Trophoblast cell (in vitro differentiated cells and primary cell): ENCODE measurements around the gene LRMDA.
A peak's percentile ranks its signal among the peaks of the same experiment; 100 is the strongest.

Source experiments
- DNase-seq, 2 donors: peaks; one replicate each; pipeline ENCODE4 v3.0.0-alpha.2; 2016
- H2AFZ ChIP-seq: 2 replicates; pipeline ENCODE4 v1.6.1; 2013; ENCODE audit warnings: low read length, moderate library complexity, mild to moderate bottlenecking; ENCODE audit not compliant: insufficient read depth, poor library complexity
- H2AK5ac ChIP-seq: 2 replicates; pipeline ENCODE4 v1.6.1; 2013; ENCODE audit warnings: mild to moderate bottlenecking, low read length
- H2BK120ac ChIP-seq: 2 replicates; pipeline ENCODE4 v1.6.1; 2013; ENCODE audit warnings: low read length, mild to moderate bottlenecking, moderate library complexity; ENCODE audit not compliant: insufficient read depth, poor library complexity
- H2BK12ac ChIP-seq: 2 replicates; pipeline ENCODE4 v1.6.1; 2013; ENCODE audit warnings: mild to moderate bottlenecking, low read length, moderate library complexity
- H2BK5ac ChIP-seq: 2 replicates; pipeline ENCODE4 v1.6.1; 2013; ENCODE audit warnings: low read length, low read depth, moderate library complexity, mild to moderate bottlenecking; ENCODE audit not compliant: poor library complexity
- H3K14ac ChIP-seq: 2 replicates; pipeline ENCODE4 v1.6.1; 2013; ENCODE audit warnings: mild to moderate bottlenecking, low read length
- H3K18ac ChIP-seq: 2 replicates; pipeline ENCODE4 v1.6.1; 2013; ENCODE audit warnings: mild to moderate bottlenecking, low read length
- H3K23ac ChIP-seq: 2 replicates; pipeline ENCODE4 v1.6.1; 2013; ENCODE audit warnings: low read length
- H3K27ac ChIP-seq: 2 replicates; pipeline ENCODE4 v1.5.1; 2013; ENCODE audit warnings: low read depth, mild to moderate bottlenecking, inconsistent platforms, low read length, moderate library complexity
- H3K27me3 ChIP-seq: 2 replicates; pipeline ENCODE4 v1.6.1; 2013; ENCODE audit warnings: inconsistent platforms, mild to moderate bottlenecking, low read length, moderate library complexity; ENCODE audit not compliant: insufficient read depth
- H3K36me3 ChIP-seq, 2 experiments: 1 replicate in 1 of 2; 2 replicates in 1 of 2; pipeline ENCODE4 v1.6.1; 2013; ENCODE audit warnings: low read length in 2 of 2, mild to moderate bottlenecking in 2 of 2, moderate library complexity in 1 of 2; ENCODE audit not compliant: insufficient read depth in 2 of 2, control insufficient read depth in 1 of 2
- H3K4ac ChIP-seq: 2 replicates; pipeline ENCODE4 v1.6.1; 2013; ENCODE audit warnings: low read depth, mild to moderate bottlenecking, low read length, moderate library complexity
- H3K4me1 ChIP-seq, 2 experiments: 1 replicate in 1 of 2; 2 replicates in 1 of 2; pipeline ENCODE4 v1.6.1; 2013; ENCODE audit warnings: low read length in 2 of 2, mild to moderate bottlenecking in 2 of 2, moderate library complexity in 1 of 2; ENCODE audit not compliant: insufficient read depth in 2 of 2, control insufficient read depth in 1 of 2
- H3K4me2 ChIP-seq: 2 replicates; pipeline ENCODE4 v1.6.1; 2013; ENCODE audit warnings: inconsistent platforms, mild to moderate bottlenecking, low read length, moderate library complexity
- H3K4me3 ChIP-seq: 2 replicates; pipeline ENCODE4 v1.5.1; 2013; ENCODE audit warnings: mild to moderate bottlenecking, low read depth, low read length, inconsistent platforms
- H3K79me1 ChIP-seq: one replicate; pipeline ENCODE4 v1.6.1; 2013; ENCODE audit warnings: low read length
- H3K79me2 ChIP-seq: 2 replicates; pipeline ENCODE4 v1.6.1; 2013; ENCODE audit warnings: low read length, mild to moderate bottlenecking; ENCODE audit not compliant: control insufficient read depth, insufficient read depth, poor library complexity
- H3K9ac ChIP-seq: 2 replicates; pipeline ENCODE4 v1.6.1; 2013; ENCODE audit warnings: mild to moderate bottlenecking, low read length
- H3K9me3 ChIP-seq: 2 replicates; pipeline ENCODE4 v1.6.1; 2013; ENCODE audit warnings: low read depth, mild to moderate bottlenecking, control low read depth, inconsistent platforms, low read length; ENCODE audit not compliant: insufficient read depth
- H4K12ac ChIP-seq: 2 replicates; pipeline ENCODE4 v1.6.1; 2013; ENCODE audit warnings: low read depth, mild to moderate bottlenecking, low read length, moderate library complexity
- H4K8ac ChIP-seq: 2 replicates; pipeline ENCODE4 v1.6.1; 2013; ENCODE audit warnings: low read depth, mild to moderate bottlenecking, low read length, moderate library complexity
- H4K91ac ChIP-seq: one replicate; pipeline ENCODE4 v1.6.1; 2013; ENCODE audit warnings: low read depth, mild to moderate bottlenecking, low read length, moderate library complexity
- WGBS: extraction: QIAGEN DNeasy Blood & Tissue Kit; methylation state at CpG from one replicate; pipeline ENCODE4 v1.1.7; 2013; ENCODE audit warnings: missing lambda C conversion rate; ENCODE audit not compliant: insufficient read length, insufficient coverage; ENCODE audit errors: extremely low coverage; 5-methylcytosine and 5-hydroxymethylcytosine counted together

The LRMDA gene

GRCh38 chr10:76179806-76180205, 748.4 kb downstream of the LRMDA start:
- no peaks in the 10 kb centered on the region for H3K36me3 ChIP-seq
- H3K27ac ChIP-seq = no peak overlapping the region
- no peaks in the 10 kb centered on the region for H3K79me2 ChIP-seq
- peaks cover 2% of the 10 kb centered on the region for H3K9me3 ChIP-seq
- H3K4me2 ChIP-seq = no peak overlapping the region
- no peak overlapping the region for H4K12ac ChIP-seq
- H2AK5ac ChIP-seq = no peak overlapping the region
- no peak overlapping the region for H3K4ac ChIP-seq
- no CpG with 5 or more reads among the region's 5 CpGs for WGBS
- H3K14ac ChIP-seq = no peak overlapping the region
- no peaks in the 10 kb centered on the region for H3K79me1 ChIP-seq
- H3K27me3 ChIP-seq = no peaks in the 10 kb centered on the region
- H2BK12ac ChIP-seq = no peak overlapping the region
- H4K91ac ChIP-seq = no peak overlapping the region
- H3K18ac ChIP-seq = no peak overlapping the region
- H4K8ac ChIP-seq = no peak overlapping the region
- DNase-seq = no peak
- H3K4me1 ChIP-seq = peaks cover 5 to 8% of the 10 kb centered on the region in 2 experiments
- H3K9ac ChIP-seq = no peak overlapping the region
- H3K23ac ChIP-seq = no peak overlapping the region
- H3K4me3 ChIP-seq = no peak overlapping the region
- no peak overlapping the region for H2BK5ac ChIP-seq
- no peak overlapping the region for H2BK120ac ChIP-seq
- no peak overlapping the region for H2AFZ ChIP-seq

DNA sequence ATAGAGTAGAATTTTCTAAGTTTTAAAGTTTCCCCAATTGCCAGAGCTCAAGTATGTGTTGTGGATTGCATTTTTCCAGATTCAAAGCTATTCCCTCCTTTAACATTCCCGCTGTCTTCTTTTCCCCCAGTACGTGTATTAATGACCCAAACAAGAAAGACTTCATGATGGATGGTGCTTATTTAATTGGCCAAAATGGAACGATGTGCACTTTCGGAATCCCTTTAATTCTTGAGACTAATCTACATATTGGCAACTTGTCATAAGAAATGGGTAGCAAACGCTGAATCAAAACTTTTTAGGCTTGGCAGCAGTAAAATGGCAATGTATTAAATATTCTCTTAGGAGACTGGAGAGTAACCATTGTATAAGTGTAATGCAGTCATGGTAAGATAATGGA, 753.2 kb downstream of the LRMDA start:
- H3K14ac ChIP-seq = no peak overlapping the region
- WGBS = no CpG with 5 or more reads among the region's 5 CpGs

DNA sequence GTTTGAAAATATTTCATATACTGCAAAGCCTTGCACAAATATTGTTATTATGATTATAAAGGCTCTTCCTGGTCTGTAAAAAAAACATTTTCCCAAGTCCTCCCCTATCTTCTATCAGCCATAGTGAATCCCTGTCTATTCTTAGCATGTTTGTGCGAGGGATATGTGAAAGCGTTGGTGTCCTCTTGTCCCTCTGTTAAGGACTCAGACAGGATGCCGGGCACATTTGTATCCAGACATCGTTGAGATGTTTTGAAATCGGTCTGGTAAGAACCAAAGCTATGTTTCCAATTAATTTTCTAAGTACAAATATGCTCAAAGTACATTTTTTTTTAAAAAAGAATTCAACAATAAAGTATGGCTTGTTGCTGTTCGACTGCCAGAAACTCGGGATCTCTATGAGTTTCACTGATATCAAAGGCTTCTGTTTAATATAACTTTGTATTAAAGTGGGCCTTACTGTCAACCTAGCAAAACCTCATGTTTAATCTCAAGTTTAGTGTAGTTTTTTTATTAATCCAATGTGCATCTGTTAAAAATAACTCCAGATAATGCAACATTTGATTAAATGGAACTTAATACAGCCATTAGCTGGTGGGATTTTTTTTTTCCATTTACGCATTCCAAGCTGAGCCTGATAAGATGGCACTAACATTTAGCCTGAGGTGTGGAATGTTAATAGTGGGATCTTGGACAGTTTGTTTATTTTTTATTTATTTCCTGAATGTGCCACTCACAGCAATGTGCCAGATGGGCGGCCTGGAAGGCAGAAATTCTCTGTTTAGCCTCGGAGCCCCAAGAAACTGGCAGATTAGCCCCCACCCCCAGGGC, 754.3 kb downstream of the LRMDA start:
- no peak overlapping the region for H3K14ac ChIP-seq
- H2BK120ac ChIP-seq = no peak overlapping the region
- no peaks in the 10 kb centered on the region for H3K79me1 ChIP-seq
- no peak overlapping the region for H3K4me2 ChIP-seq
- no peak overlapping the region for H3K23ac ChIP-seq
- H2AK5ac ChIP-seq = no peak overlapping the region
- no peak overlapping the region for H2BK12ac ChIP-seq
- no peak for DNase-seq
- peaks cover 2% of the 10 kb centered on the region for H3K9me3 ChIP-seq
- H2BK5ac ChIP-seq = no peak overlapping the region
- H3K4me3 ChIP-seq = no peak overlapping the region
- no peak overlapping the region for H3K27ac ChIP-seq
- no peak overlapping the region for H4K8ac ChIP-seq
- no peak overlapping the region for H2AFZ ChIP-seq
- H3K18ac ChIP-seq = no peak overlapping the region
- H3K4ac ChIP-seq = no peak overlapping the region
- no peak overlapping the region for H4K12ac ChIP-seq
- H3K9ac ChIP-seq = no peak overlapping the region
- H3K36me3 ChIP-seq = peaks cover 0 to 2% of the 10 kb centered on the region in 2 experiments
- no peak overlapping the region for H4K91ac ChIP-seq
- no peaks in the 10 kb centered on the region for H3K79me2 ChIP-seq
- no CpG with 5 or more reads among the region's 10 CpGs for WGBS
- peaks cover 0 to 6% of the 10 kb centered on the region in 2 experiments for H3K4me1 ChIP-seq
- no peaks in the 10 kb centered on the region for H3K27me3 ChIP-seq

More for the DNA sequence above, 753.2 kb downstream of the LRMDA start:
- Histone ChIP-seq H3K18ac (no peak overlapping the region), H3K27me3 (no peaks in the 10 kb centered on the region), H4K12ac (no peak overlapping the region), H3K4me2 (no peak overlapping the region), H2BK120ac (no peak overlapping the region), H2AK5ac (no peak overlapping the region), H4K91ac (no peak overlapping the region), H3K23ac (no peak overlapping the region), H4K8ac (no peak overlapping the region), H3K36me3 (peaks cover 0 to 2% of the 10 kb centered on the region in 2 experiments), H3K79me2 (no peaks in the 10 kb centered on the region), H3K27ac (no peak overlapping the region), H3K4me1 (no peaks in the 10 kb centered on the region), H3K9me3 (peaks cover 2% of the 10 kb centered on the region), H2BK5ac (no peak overlapping the region), H3K79me1 (no peaks in the 10 kb centered on the region), H2AFZ (no peak overlapping the region), H3K4me3 (no peak overlapping the region), H3K4ac (no peak overlapping the region), H2BK12ac (no peak overlapping the region), H3K9ac (no peak overlapping the region)
- no peak for DNase-seq

DNA sequence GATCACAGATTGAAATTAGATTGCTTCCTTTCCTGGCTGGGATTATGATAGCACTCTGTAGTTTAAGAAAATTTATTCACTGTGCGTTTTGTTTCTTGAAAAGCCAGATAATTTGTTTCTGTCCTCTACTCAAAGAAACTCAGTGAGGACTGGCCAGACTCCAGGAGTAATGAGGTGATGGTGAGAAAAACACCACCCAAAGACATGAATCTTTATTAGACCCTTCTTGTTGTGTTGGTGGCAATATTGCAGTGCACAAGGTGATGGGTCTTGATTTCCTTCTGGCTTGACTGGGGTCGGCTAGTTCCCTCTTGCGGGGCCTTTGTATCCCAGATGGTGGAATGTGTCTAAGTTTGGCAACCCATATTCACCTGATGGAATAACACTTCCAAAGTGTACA, 756.8 kb downstream of the LRMDA start:
- no peak overlapping the region for H2AFZ ChIP-seq
- H3K23ac ChIP-seq = no peak overlapping the region
- no peak overlapping the region for H3K4me3 ChIP-seq
- peaks cover 0 to 2% of the 10 kb centered on the region in 2 experiments for H3K36me3 ChIP-seq
- H4K12ac ChIP-seq = no peak overlapping the region
- H3K79me2 ChIP-seq = no peaks in the 10 kb centered on the region
- no peak overlapping the region for H3K4me2 ChIP-seq
- WGBS = no CpG with 5 or more reads among the region's 3 CpGs
- H2AK5ac ChIP-seq = peak overlapping the region; percentile 65
- no peak overlapping the region for H2BK5ac ChIP-seq
- no peak for DNase-seq
- H2BK12ac ChIP-seq = peak overlapping the region; percentile 65
- no peak overlapping the region for H3K4ac ChIP-seq
- H2BK120ac ChIP-seq = no peak overlapping the region
- H3K79me1 ChIP-seq = peaks cover 3% of the 10 kb centered on the region
- no peak overlapping the region for H3K27ac ChIP-seq
- no peak overlapping the region for H4K91ac ChIP-seq
- H3K14ac ChIP-seq = no peak overlapping the region
- no peak overlapping the region for H3K9ac ChIP-seq
- H3K27me3 ChIP-seq = no peaks in the 10 kb centered on the region
- no peak overlapping the region for H4K8ac ChIP-seq
- H3K18ac ChIP-seq = no peak overlapping the region
- peaks cover 6 to 16% of the 10 kb centered on the region in 2 experiments for H3K4me1 ChIP-seq
- H3K9me3 ChIP-seq = no peaks in the 10 kb centered on the region
